GM21360 (cell line): ENCODE measurements around the gene CATSPERZ.
A peak's percentile ranks its signal among the peaks of the same experiment; 100 is the strongest.

Experiments used
- ATAC-seq: cut with Tn5 transposase; IDR thresholded peaks from one replicate; pipeline ENCODE4 v1.9.1; 2021; ENCODE audit warnings: mild to moderate bottlenecking, moderate library complexity; ENCODE audit not compliant: unreplicated experiment

The CATSPERZ gene, protein sequence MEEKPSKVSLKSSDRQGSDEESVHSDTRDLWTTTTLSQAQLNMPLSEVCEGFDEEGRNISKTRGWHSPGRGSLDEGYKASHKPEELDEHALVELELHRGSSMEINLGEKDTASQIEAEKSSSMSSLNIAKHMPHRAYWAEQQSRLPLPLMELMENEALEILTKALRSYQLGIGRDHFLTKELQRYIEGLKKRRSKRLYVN

DNA sequence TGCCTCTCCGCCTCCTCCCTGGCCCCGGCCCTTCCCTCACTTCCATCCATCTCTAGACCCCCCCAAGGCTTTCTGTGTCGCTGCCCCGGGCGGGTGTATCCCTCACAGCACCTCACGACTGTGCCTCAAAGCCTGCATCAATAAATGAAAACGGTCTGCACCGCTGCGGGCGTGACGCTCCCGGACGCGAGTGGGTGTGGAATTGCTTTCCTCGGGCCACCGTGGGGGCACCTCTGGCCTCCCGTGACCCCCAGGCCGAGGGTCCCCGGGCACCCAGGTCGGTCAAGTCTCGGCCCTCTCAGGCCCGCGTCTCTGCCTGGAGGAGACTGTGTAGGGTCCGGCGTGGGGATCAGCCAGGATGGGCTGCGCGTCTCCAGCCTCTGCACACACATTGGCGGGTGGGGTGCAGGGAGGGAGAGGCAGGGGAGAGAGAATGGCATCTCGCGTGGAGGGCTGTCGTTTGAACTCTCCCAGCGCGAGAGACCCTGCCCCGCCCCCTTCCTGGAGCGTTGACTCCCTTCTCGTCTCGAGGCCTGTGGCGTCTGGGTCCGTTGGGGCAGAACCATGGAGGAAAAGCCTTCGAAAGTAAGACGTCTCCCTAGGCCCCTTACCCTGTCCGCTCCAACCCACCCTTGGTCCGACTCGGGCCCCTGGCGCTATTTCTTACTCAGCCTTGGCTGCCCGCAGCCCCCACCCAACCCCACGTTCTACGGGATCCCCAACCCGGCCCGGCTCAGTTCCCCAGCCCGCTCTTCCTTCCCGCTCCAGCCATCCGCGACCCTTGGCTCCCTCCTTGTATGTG is at the start of gene CATSPERZ:
TSS of gene CATSPERZ (plus strand) at position 512 of the 802 bp plus-strand sequence. CDS start at position 565, 53 bp downstream.
- no peak for ATAC-seq

DNA sequence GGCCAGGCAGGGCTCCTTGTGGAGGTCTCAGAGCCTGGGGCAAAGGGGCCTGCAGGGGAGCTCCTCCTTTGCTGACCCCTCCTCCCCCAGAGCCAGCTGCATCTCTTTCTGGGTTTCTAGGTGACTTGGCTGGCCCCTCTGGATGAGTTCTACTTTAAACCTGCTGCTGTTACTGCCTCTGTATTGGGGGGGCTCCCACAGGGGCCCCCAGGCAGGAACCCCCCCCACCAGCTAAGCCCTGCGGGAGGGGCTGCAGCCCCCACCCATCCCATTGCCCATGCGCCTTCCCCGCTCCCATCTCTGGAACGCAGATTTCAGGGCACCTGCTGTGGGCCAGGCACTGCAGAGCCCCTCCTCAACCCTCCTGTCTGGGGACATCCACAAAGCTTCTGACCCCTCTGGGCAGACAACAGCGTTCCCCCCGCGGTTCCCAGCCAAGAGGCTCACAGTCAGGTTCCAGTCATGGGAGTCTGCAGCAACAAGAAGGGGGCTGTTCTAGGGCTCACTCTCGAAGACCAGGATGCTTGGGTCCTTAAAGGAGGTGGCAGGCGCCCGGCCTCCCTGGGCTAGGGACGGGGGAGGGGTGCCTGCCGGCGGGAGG is 49.6 kb upstream of the CATSPERZ start:
- ATAC-seq: no peak

DNA sequence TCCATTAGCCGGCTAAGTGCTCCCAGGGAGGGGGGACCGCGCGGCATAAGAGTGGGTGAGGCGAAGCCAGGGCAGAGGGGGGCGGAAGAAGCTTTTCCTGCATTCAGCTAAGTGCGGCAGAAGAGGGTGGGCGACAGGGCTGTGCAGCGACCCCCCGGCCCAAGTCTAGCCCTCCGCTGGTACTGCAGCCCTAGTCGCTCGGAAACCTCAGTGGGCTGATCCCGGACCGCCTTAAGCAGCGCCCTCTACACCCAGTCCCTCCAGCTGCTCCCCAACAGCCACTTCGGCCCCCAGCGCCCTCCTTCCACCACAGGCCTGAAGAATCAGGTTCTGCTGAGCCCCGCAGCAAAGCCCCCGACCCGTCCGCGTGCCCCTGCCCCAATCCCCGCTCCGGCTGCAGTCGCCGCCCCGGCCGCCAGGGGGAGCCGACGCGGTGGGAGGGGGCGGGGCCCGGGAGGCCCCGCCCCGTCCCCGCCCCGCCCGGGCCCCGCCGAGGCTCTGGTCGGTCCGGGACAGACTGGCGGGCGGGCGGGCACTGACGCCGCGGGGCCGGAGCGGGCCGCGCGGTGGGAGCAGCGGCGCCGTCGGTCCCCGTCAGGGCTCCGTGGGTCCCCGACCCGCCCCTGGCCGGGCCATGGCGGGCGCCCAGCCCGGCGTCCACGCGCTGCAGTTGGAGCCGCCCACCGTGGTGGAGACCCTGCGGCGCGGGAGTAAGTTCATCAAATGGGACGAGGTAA is 49.0 kb upstream of the CATSPERZ start, which contains the start of gene PLCB3:
TSS of gene PLCB3 (plus strand) at position 515 of the 737 bp plus-strand sequence. CDS start at position 635, 120 bp downstream.
- peak; percentile 36 for ATAC-seq

DNA sequence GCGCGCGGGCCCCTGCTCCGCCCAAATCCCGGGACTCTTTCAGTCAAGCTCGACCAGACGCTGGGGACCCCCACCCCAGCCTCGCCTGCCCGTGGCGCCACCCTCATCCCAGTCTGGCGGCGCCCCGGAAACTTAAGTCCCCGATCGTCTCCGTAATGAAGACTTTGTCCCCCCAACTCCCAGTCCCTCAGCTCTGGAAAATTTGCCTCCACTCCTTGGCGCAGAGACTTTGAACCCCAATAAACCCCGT is 48.5 kb upstream of the CATSPERZ start:
- no peak for ATAC-seq

DNA sequence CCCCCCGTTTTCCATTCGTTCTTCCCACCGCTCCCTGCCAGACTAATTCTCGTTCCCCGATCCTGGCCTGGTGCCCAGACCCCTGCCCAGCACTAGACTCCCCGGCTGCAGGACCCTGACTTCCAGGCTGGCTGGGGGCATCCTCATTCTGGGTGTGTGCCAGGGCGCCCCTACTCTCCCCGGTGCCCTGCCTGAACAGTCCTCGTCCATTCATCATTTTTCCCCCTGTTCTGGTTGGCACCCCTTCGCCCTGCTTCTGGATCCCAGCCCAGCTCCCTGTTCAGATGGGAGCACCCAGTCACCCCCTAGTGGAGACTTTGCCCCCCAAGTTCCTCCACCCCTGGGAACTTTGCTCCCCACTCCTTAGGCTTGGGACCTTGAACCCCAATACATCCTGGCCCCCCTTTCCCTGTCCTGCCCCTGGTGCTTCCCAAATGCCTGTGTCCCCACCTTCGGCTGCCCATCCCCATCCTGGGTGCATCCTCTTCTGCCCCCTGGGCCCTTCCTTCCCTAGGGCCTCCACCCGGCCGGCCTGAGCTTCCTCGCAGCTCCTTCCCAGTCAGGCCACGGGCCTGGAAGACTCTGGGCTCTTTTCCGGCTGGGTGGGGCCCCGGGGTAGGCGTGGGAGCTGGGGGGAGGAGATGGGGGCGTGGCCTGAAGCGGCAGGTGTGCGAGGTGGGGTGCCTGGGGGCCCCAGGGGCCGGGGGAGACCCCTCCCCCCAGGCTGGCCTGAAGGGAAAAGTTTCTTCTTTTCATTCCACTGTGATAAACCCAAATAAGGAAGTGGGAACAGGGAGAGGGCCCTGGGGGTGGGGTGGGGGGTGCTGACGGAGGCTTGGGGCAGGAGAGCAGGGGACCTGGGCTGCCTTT is 47.9 kb upstream of the CATSPERZ start:
- ATAC-seq: no peak

DNA sequence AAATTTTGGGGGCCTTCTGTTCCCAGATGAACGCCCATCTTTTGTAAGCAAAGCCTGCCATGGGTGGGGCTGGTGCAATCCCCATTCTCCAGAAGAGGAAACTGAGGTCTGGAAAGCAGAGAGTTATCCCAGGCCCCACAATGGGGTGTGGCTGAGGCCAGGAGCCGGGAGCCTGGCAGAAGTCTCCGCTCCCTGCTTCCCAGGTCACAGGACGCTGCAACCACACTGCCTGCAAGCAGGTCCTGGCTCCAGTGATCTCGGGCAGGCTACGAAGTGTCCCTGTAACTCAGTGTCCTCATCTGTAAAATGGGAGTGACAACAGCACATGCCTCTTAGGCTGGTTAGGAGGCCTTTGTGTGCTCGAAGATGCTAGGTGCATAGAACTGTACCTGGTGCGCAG is 47.1 kb upstream of the CATSPERZ start:
- no peak for ATAC-seq

DNA sequence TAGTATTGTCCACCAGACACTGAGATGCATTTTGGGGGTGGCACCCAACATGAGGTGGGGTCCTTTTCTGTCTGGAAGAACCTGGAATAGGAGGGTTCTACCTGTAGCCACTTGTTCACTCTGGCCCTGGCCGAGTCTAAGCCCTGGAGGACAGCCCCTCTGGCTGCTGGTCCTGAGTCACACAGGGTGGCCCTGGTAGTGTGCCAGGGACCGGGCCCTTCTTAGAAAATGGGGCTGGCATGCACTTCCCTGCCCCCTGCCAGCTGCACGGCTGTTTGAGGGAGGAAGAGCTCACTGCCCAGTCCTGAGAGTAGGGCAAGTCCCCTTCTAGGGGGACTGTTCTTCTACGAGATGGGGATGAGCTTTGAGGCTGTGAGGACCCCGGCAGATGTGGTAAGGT is 46.7 kb upstream of the CATSPERZ start:
- ATAC-seq: no peak

DNA sequence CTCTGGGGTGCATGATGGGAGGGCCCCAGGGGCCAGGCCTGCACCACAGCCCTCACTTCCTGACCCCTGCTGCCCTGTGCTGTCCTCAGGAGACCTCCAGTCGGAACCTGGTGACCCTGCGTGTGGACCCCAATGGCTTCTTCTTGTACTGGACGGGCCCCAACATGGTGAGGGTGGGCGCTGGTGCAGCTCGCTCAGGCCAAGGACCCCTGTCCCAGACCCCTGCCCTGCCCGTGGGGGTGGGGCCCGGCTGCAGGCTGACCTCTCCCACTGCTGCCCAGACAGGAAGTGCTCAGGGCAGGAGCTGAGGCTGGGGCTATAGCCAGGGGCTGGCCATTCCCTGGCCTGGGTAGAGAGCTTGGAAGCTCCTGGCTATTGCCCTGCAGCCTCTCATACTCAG is 45.8 kb upstream of the CATSPERZ start:
- no peak for ATAC-seq

DNA sequence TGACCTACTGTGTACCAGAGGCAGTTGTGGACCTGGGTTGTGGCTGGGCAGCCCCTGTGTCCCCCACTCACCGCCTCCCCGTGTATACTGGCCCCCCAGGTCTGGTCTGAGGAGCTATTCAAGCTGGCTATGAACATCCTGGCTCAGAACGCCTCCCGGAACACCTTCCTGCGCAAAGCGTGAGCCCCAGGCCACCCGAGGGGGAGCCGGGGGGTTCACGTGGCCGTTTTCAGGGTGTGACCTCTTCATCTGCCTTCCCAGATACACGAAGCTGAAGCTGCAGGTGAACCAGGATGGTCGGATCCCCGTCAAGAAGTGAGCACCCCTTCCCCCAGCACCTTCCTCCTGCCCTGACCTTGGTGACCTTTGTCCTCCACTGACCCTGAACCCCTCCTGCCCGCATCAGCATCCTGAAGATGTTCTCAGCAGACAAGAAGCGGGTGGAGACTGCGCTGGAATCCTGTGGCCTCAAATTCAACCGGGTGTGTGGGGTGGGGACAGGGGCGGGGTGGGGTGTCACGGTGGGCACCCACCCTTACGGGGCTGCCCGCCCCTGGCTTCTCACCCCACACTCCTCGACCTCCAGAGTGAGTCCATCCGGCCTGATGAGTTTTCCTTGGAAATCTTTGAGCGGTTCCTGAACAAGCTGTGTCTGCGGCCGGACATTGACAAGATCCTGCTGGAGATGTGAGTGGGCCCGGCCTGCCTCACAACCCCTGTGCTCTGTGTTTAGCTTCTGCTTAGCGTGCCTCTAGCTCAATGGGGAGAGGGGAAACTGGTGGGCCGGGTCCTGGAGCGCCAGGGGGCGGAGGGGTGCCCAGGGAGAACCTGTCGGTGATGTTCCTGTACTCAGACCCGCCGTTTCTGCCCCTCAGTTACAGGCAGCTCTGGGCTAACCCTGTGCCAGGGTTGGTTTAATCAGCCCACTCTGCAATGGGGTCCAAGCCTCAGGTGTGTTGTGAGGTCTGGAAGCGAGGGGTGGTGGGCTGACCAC is 44.7 kb upstream of the CATSPERZ start:
- ATAC-seq: no peak

DNA sequence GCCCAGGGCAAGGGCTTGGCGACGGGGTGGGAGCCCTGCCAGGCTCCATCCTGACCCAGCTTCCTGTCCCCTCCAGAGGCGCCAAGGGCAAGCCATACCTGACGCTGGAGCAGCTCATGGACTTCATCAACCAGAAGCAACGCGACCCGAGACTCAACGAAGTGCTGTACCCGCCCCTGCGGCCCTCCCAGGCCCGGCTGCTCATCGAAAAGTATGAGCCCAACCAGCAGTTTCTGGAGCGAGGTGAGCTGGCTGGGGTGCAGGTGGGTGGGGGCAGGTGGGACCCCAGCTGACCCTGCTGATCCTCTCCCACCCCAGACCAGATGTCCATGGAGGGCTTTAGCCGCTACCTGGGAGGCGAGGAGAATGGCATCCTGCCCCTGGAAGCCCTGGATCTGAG is 43.9 kb upstream of the CATSPERZ start:
- ATAC-seq: no peak

DNA sequence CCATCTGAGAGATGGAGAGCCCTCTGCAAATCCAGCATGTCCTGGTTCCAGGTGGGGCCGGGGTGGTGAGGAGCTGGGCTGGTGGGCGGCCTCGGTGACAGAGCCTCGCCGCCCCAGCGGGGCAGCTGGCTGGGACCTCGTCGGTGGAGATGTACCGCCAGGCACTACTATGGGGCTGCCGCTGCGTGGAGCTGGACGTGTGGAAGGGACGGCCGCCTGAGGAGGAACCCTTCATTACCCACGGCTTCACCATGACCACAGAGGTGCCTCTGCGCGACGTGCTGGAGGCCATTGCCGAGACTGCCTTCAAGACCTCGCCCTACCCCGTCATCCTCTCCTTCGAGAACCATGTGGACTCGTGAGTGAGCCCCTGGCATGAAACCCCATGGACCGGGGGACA is 41.8 kb upstream of the CATSPERZ start:
- no peak for ATAC-seq

DNA sequence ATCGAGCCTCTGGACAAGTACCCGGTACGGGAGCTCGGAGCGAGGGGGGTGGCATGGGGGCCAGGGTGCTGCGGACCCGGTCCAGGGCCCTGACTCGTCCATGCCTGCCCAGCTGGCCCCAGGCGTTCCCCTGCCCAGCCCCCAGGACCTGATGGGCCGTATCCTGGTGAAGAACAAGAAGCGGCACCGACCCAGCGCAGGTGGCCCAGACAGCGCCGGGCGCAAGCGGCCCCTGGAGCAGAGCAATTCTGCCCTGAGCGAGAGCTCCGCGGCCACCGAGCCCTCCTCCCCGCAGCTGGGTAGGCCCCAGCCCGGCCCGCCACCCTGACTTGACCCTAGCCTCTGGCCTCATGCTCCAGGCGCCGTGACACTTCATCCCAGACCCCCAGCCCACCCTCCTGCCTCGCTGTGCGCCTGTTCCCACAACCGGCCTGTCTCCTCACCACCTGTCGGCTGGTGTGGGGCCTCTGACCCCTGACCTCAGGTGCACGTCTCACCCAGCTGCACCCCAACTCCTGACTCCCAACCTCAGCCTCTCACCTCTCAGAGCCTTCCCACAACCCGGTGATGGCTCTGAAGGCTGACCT is 41.1 kb upstream of the CATSPERZ start:
- no peak for ATAC-seq

DNA sequence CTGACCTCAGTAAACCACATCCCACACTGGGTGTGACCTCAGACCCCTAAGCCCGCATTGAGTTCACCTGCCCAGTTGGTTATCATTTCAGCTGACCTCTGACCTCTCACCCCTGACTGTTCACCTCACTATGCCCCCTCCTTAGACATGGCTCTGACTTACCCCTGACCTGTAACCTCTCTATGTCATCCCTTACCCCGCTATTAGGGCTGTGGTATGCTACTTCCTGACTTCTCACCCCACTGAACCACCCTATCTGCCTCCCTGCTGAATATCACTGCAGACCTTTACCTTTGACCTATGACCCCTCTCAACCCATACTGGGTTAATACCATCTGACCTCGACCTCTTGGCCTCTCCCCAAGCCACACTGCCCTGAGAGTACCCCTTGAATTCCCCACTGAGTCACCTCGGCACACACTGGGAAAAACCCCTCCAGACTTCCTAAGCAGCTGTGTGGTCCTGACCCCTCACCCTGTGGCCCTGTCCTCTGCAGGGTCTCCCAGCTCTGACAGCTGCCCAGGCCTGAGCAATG is 40.6 kb upstream of the CATSPERZ start:
- ATAC-seq: no peak

DNA sequence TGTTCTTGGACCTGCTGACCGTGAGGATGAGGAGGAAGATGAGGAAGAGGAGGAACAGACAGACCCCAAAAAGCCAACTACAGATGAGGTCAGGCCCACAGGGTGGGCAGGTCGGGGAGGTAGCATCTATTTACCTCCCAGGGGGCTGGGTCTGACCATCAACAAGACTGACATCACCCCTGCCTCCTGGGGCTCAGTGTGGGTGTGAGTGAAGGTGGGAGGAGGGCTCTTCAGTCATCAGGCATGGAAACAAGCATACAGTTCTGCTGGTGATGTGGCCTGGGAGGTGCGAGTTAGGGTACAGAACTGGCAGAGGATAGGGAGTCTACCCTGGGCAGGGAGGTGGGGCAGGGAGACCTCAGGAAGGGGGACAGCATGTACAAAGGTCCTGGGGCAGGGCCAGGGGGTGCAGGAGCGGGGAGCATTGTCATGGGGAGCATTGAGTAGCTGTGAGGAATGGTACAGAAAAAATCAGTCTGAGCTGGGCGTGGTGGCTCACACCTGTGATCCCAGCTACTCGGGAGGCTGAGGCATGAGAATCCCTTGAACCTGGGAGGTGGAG is 39.9 kb upstream of the CATSPERZ start:
- no peak for ATAC-seq

DNA sequence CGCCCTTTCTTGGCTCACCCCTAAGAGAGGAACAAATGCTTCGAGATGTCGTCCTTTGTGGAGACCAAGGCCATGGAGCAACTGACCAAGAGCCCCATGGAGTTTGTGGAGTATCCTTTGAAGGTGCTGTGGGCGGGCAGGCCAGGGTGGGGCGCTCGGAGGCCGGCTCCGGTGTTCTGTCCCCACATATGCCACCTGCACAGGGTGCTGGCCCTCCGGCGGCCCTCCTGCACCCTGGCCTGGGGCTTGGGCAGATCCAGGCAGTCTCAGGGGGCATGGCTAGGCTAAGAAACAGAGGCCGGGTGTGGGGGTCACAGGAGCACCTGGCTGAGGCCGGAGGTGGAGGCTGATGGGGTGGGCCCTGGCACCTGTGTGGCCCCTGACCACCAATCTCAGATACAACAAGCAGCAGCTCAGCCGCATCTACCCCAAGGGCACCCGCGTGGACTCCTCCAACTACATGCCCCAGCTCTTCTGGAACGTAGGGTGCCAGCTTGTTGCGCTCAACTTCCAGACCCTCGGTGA is 38.5 kb upstream of the CATSPERZ start:
- no peak for ATAC-seq

DNA sequence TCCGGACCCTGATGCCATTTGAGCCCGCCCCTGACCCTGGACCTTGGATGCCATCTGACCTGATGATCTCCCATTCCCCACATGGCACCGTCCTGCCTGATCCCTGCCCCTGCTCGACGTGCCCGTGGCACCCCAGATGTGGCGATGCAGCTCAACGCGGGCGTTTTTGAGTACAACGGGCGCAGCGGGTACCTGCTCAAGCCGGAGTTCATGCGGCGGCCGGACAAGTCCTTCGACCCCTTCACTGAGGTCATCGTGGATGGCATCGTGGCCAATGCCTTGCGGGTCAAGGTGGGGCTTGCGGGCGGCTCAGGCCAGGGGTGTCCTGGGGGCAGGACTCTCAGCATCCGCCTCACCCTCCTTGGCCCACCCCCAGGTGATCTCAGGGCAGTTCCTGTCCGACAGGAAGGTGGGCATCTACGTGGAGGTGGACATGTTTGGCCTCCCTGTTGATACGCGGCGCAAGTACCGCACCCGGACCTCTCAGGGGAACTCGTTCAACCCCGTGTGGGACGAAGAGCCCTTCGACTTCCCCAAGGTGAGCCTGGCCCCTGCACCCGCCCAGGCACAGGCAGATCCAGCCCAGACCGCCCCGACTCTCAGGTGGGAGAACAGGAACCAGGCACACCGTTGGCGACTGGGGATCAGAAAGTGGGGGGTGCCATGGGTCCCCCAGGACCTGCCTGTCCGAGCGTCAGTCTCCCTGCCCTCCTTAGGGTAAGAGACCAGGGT is 37.7 kb upstream of the CATSPERZ start:
- ATAC-seq: no peak
